ENCODE data around the gene NOCT. TPM values are rescaled to one million over a fixed set of nuclear protein-coding genes. Genes with fewer than 3 reads are reported as not detected.

The NOCT gene
- total and polyA plus RNA-seq, 2 of the 8 experiments (the other 6 are each of a cell fraction or from before 2014, with no cell fraction given) = 10.4 to 45.5 TPM

DNA sequence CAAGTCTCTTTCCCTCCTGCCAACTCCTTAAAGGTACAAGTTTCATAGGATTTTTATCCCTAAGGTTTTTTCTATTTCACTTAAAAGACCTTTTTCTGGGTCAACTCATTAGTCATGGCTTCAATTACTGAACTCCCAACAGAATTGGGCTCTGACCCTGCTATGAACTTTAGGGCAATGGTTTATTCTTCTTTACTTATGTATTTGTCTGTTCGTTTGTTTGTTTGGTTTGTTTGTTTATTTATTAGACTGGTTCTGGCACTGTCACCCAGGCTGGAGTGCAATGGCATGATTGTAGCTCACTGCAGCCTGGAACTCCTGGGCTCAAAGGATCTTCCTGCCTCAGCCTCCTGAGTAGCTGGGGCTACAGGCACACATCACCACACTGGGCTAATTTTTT lies 5.9 kb upstream of the NOCT start:
- no peak for FAIRE-seq
- Histone ChIP-seq H3K4me1 (replicated peaks in 1 of 4; ENCODE audit: control insufficient read depth in 3 of 4, insufficient read depth in 4 of 4, low read length in 3 of 4) (peaks cover 5 to 9% (median 6%) of the 10 kb centered on the region in 4 experiments; a peak in 6 of 7 replicates), H4K20me1 (replicated peaks in 1 of 2; ENCODE audit: control insufficient read depth in 1 of 2, insufficient read depth in 2 of 2, low read length in 2 of 2) (no peaks in the 10 kb centered on the region), H3K9me3 (ENCODE audit: insufficient read depth in 2 of 2, low read depth in 1 of 2, low read length in 1 of 2) (peaks cover 0 to 6% of the 10 kb centered on the region in 2 experiments; a peak in 2 of 4 replicates), H3K14ac (ENCODE audit: insufficient read length) (no peak overlapping the region), H4K5ac (ENCODE audit: insufficient read length, low read depth, low read length) (no peak overlapping the region), H3K4me3 (ENCODE audit: extremely low read depth in 1 of 4, insufficient read depth in 2 of 4, low read depth in 3 of 4, low read length in 4 of 4) (no peak overlapping the region), H3K79me2 (ENCODE audit: control insufficient read depth in 1 of 2, insufficient read depth in 2 of 2, low read length in 2 of 2) (no peaks in the 10 kb centered on the region), H2BK5ac (ENCODE audit: low read depth, low read length) (no peak overlapping the region), H3K4me2 (ENCODE audit: insufficient read depth in 1 of 2, low read depth in 2 of 2, low read length in 2 of 2) (no peak overlapping the region), H2AK5ac (ENCODE audit: low read depth, low read length) (no peak overlapping the region), H4K8ac (ENCODE audit: extremely low read depth, insufficient read depth, low read length) (no peak overlapping the region), H3K18ac (ENCODE audit: extremely low read depth, low read length) (no peak overlapping the region), H2BK15ac (ENCODE audit: low read length) (no peak overlapping the region), H4K91ac (replicated peaks; ENCODE audit: insufficient read length, low read length) (no peak overlapping the region), H2BK12ac (ENCODE audit: low read depth, low read length) (no peak overlapping the region), H3K23ac (ENCODE audit: insufficient read length) (no peak overlapping the region), H3K36me3 (ENCODE audit: control insufficient read depth in 2 of 4, insufficient read depth in 4 of 4, low read length in 3 of 4) (no peaks in the 10 kb centered on the region), H3K9ac (replicated peaks in 1 of 4; ENCODE audit: extremely low read depth in 1 of 4, low read depth in 3 of 4, low read length in 3 of 4) (no peak overlapping the region), H2BK20ac (ENCODE audit: low read length) (no peak overlapping the region), H3K56ac (replicated peaks; ENCODE audit: insufficient read length, low read depth, low read length) (no peak overlapping the region), H2BK120ac (replicated peaks; ENCODE audit: low read depth, low read length) (no peak overlapping the region), H3K27me3 (replicated peaks in 1 of 4; ENCODE audit: control insufficient read depth in 3 of 4, extremely low read depth in 1 of 4, insufficient read depth in 3 of 4, low read length in 3 of 4) (no peaks in the 10 kb centered on the region), H2AFZ (ENCODE audit: low read length) (no peak overlapping the region), H3K4ac (replicated peaks; ENCODE audit: insufficient read length, low read depth, low read length) (no peak overlapping the region), H3K79me1 (ENCODE audit: low read depth, low read length) (no peaks in the 10 kb centered on the region), H3K23me2 (ENCODE audit: low read depth, low read length) (no peaks in the 10 kb centered on the region), H3K27ac (ENCODE audit: low read depth, low read length) (no peak overlapping the region)
- 89% methylated on average over 1 of the region's 1 CpG; no CpG with 5 or more reads in 1 of the 2 experiments for WGBS, 2 experiments (ENCODE audit: extremely low coverage in 1 of 2, insufficient coverage in 1 of 2, insufficient read length in 1 of 2, insufficient replicate concordance in 2 of 2, low coverage in 1 of 2, low lambda C conversion rate in 2 of 2, missing lambda C conversion rate in 1 of 2)
- ChIA-PET CTCF (ENCODE audit: partially characterized antibody) (interaction anchor here (0.9 to 1.0 kb wide), 2 partner anchors 21 to 489 kb away, joined by 3 read pairs; no protein-coding TSS in a partner anchor), POLR2A (ENCODE audit: partially characterized antibody) (interaction anchor here (2.7 kb wide), 1 partner anchor 9 kb away, joined by 14 read pairs; no protein-coding TSS in a partner anchor)
- DNase-seq (ENCODE audit: low read depth in 1 of 2, low spot score in 2 of 2) = no peak
- TF ChIP-seq, protein P1, sequence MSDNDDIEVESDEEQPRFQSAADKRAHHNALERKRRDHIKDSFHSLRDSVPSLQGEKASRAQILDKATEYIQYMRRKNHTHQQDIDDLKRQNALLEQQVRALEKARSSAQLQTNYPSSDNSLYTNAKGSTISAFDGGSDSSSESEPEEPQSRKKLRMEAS (IDR thresholded peaks at IDR 0.05) = no peak
- TF ChIP-seq JUND (IDR thresholded peaks at IDR 0.05; ENCODE audit: low read length) (no peak), RNF2 (IDR thresholded peaks at IDR 0.05; ENCODE audit: borderline replicate concordance, low read depth, low read length, missing control alignments, poor library complexity, severe bottlenecking) (no peak), CHD2 (IDR thresholded peaks at IDR 0.05; ENCODE audit: low read length) (no peak), SIX5 (IDR thresholded peaks at IDR 0.05; ENCODE audit: low read depth, low read length) (no peak), BACH1 (IDR thresholded peaks at IDR 0.05; ENCODE audit: low read length) (no peak), KDM1A (IDR thresholded peaks at IDR 0.05; ENCODE audit: borderline replicate concordance, low read length) (no peak), SIRT6 (IDR thresholded peaks at IDR 0.05; ENCODE audit: low read length) (no peak), FOSL1 (IDR thresholded peaks at IDR 0.05; ENCODE audit: insufficient read depth, low read depth, low read length) (no peak), KDM4A (IDR thresholded peaks at IDR 0.05; ENCODE audit: low read depth, low read length, severe bottlenecking) (no peak), SP4 (IDR thresholded peaks at IDR 0.05; ENCODE audit: low read length) (no peak), CBX8 (IDR thresholded peaks at IDR 0.05; ENCODE audit: borderline replicate concordance, low read depth, low read length) (no peak), KDM5A (IDR thresholded peaks at IDR 0.05; ENCODE audit: low read length) (no peak)
- TF ChIP-seq, protein P2, sequence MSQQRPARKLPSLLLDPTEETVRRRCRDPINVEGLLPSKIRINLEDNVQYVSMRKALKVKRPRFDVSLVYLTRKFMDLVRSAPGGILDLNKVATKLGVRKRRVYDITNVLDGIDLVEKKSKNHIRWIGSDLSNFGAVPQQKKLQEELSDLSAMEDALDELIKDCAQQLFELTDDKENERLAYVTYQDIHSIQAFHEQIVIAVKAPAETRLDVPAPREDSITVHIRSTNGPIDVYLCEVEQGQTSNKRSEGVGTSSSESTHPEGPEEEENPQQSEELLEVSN (IDR thresholded peaks at IDR 0.05) = no peak

Data from H1 (cell line).